ENCODE measurements around the gene RCN2. TPM values are rescaled to one million over a fixed set of nuclear protein-coding genes. Genes with fewer than 3 reads are reported as not detected.

Gene RCN2
- polyA plus RNA-seq, 1 experiment: 123 TPM

DNA sequence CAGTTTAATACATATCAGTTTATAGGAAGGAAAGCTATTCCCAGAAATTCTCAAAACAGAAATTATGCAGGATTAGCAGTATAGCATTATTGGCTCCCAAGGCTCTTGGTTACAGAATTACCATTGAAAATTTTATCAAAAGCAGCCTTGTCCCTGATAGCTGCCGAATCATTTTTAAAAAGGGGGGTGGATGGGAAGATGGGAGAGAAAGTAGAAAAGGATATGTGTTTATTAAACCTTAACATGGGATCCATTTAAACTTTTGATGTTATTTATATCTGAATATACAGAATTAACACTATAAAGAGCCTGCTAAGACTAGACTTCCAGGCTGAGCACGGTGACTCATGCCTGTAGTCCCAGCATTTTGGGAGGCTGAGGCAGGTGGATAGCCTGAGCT is 10.8 kb downstream of the RCN2 start:
- Histone ChIP-seq H3K4me3 (ENCODE audit: low read depth, low read length) (no peak overlapping the region), H3K27me3 (ENCODE audit: control insufficient read depth, insufficient read depth, low read length) (no peaks in the 10 kb centered on the region), H3K9me3 (ENCODE audit: control insufficient read depth, insufficient read depth, low read length) (no peaks in the 10 kb centered on the region), H3K27ac (ENCODE audit: low read depth, low read length) (no peak overlapping the region)
- CTCF ChIA-PET: interaction anchor here (0.6 to 1.8 kb wide), 6 partner anchors 11 to 601 kb away, joined by 3 to 16 read pairs (median 4); partner anchors contain the start of gene RCN2
- POLR2A ChIA-PET: no interaction called here
- no peak for DNase-seq (ENCODE audit: low read depth, low spot score)
- TF ChIP-seq, protein P1, sequence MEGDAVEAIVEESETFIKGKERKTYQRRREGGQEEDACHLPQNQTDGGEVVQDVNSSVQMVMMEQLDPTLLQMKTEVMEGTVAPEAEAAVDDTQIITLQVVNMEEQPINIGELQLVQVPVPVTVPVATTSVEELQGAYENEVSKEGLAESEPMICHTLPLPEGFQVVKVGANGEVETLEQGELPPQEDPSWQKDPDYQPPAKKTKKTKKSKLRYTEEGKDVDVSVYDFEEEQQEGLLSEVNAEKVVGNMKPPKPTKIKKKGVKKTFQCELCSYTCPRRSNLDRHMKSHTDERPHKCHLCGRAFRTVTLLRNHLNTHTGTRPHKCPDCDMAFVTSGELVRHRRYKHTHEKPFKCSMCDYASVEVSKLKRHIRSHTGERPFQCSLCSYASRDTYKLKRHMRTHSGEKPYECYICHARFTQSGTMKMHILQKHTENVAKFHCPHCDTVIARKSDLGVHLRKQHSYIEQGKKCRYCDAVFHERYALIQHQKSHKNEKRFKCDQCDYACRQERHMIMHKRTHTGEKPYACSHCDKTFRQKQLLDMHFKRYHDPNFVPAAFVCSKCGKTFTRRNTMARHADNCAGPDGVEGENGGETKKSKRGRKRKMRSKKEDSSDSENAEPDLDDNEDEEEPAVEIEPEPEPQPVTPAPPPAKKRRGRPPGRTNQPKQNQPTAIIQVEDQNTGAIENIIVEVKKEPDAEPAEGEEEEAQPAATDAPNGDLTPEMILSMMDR (IDR thresholded peaks at IDR 0.05; ENCODE audit: low read depth, low read length): no peak

DNA sequence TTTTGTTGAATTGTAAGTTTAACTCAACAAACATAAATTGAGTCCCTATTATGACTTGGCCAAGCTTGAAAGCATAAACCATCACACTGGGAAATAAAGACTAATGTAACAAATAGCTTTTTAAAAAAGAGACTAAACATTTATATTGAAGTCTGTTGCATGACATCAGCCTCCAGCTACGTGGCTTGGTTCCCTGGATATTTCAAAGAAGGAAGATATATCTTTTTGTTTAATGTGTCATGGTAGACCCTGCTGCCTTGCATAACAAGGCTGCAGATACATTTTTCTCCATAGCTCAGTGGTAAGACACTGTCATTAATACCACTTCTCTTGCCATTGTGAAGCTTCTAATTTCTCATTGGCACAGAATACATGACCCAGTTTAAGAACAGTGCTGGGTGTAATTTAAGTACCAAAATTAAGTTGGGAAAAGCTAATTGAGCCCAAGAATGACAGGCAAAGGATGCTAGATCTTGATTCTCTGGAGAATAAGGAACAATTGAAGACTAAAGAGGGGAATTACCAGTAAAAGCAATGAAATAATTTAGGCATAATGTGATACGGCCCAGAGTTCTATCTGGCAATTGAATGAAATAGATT is 14.0 kb downstream of the RCN2 start:
- peak; percentile 50 for DNase-seq (ENCODE audit: low read depth, low spot score)
- H3K9me3 ChIP-seq (ENCODE audit: control insufficient read depth, insufficient read depth, low read length): no peaks in the 10 kb centered on the region
- ChIA-PET CTCF (no interaction called here), POLR2A (interaction anchor here (0.5 to 1.1 kb wide), 3 partner anchors 14 to 659 kb away, joined by 3 to 4 read pairs (median 3); partner anchors contain the start of gene RCN2)
- H3K27ac ChIP-seq (ENCODE audit: low read depth, low read length): no peak overlapping the region
- TF ChIP-seq, protein P1 (IDR thresholded peaks at IDR 0.05; ENCODE audit: low read depth, low read length): no peak
- H3K27me3 ChIP-seq (ENCODE audit: control insufficient read depth, insufficient read depth, low read length): no peaks in the 10 kb centered on the region
- H3K4me3 ChIP-seq (ENCODE audit: low read depth, low read length): no peak overlapping the region

DNA sequence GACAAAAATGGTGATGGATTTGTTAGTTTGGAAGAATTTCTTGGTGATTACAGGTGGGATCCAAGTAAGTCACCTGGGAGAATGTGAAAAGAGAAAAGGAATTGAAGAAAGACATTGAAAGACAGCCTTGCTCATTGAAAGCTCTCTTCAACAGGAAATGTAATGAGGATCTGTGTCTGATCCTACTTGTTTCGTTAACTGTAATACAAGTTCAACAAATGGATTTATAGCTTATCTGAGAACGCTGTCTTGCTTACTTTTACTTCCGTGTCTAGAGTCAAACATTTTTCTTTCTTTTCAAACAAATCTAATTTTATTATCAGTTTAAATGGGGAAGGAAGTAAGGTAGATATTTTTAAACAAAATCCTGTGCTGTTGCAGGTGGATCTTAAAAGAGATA is 15.9 kb downstream of the RCN2 start:
- Histone ChIP-seq H3K27ac (ENCODE audit: low read depth, low read length) (no peak overlapping the region), H3K9me3 (ENCODE audit: control insufficient read depth, insufficient read depth, low read length) (no peaks in the 10 kb centered on the region), H3K4me3 (ENCODE audit: low read depth, low read length) (no peak overlapping the region), H3K27me3 (ENCODE audit: control insufficient read depth, insufficient read depth, low read length) (no peaks in the 10 kb centered on the region)
- POLR2A ChIA-PET: no interaction called here
- TF ChIP-seq, protein P1 (IDR thresholded peaks at IDR 0.05; ENCODE audit: low read depth, low read length): no peak
- CTCF ChIA-PET: no interaction called here
- no peak for DNase-seq (ENCODE audit: low read depth, low spot score)

DNA sequence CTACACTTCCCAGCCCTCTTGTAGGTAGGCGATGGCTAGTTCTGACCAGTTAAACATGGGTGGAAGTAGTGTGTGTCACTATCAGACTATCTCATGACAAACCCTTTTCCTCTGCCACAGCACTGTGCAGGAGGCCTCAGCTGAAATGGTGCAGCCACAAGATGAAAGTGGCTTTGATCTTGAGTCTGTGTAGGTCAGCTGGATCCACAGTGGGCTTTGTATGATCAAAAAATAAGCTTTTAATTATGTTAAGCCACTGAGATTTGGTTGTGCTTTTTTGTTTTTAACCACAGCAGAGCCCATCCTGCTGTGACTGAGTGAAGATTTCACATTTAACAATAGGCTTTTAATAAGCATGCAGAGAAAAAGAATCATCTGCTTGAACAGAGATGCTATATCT is 19.7 kb downstream of the RCN2 start:
- no peak overlapping the region for H3K4me3 ChIP-seq (ENCODE audit: low read depth, low read length)
- no peaks in the 10 kb centered on the region for H3K9me3 ChIP-seq (ENCODE audit: control insufficient read depth, insufficient read depth, low read length)
- H3K27ac ChIP-seq (ENCODE audit: low read depth, low read length): no peak overlapping the region
- DNase-seq (ENCODE audit: low read depth, low spot score): no peak
- TF ChIP-seq, protein P1 (IDR thresholded peaks at IDR 0.05; ENCODE audit: low read depth, low read length): no peak
- POLR2A ChIA-PET: no interaction called here
- CTCF ChIA-PET: interaction anchor here (0.6 kb wide), 1 partner anchor 10 kb away, joined by 3 read pairs; no protein-coding TSS in a partner anchor
- H3K27me3 ChIP-seq (ENCODE audit: control insufficient read depth, insufficient read depth, low read length): no peaks in the 10 kb centered on the region

DNA sequence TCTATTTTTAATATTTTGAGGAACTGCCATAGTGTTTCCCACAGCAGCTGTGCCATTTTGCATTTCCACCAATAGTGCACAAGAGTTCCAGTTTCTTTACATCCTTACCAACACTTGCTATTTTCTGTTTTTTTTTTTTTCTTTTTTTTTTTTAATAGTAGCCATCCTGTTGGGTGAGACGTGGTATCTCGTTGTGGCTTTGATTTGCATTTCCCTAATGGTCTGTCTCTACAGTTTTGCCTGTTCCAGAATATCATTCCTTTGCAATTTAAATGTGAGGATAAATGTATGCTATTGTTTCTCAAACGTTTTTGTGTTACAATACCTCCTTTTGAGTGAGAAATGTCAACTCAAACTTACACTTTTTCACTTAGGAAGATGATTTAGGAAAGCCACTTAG is 22.4 kb downstream of the RCN2 start:
- TF ChIP-seq, protein P1 (IDR thresholded peaks at IDR 0.05; ENCODE audit: low read depth, low read length): no peak
- Histone ChIP-seq H3K27me3 (ENCODE audit: control insufficient read depth, insufficient read depth, low read length) (no peaks in the 10 kb centered on the region), H3K9me3 (ENCODE audit: control insufficient read depth, insufficient read depth, low read length) (no peaks in the 10 kb centered on the region), H3K27ac (ENCODE audit: low read depth, low read length) (no peak overlapping the region), H3K4me3 (ENCODE audit: low read depth, low read length) (no peak overlapping the region)
- ChIA-PET CTCF (interaction anchor here (1.4 kb wide), 1 partner anchor 69 kb away, joined by 4 read pairs; no protein-coding TSS in a partner anchor), POLR2A (interaction anchor here (0.6 kb wide), 1 partner anchor 11 kb away, joined by 4 read pairs; no protein-coding TSS in a partner anchor)
- no peak for DNase-seq (ENCODE audit: low read depth, low spot score)
